ENCODE results near the gene PIP5K1C.

DNA sequence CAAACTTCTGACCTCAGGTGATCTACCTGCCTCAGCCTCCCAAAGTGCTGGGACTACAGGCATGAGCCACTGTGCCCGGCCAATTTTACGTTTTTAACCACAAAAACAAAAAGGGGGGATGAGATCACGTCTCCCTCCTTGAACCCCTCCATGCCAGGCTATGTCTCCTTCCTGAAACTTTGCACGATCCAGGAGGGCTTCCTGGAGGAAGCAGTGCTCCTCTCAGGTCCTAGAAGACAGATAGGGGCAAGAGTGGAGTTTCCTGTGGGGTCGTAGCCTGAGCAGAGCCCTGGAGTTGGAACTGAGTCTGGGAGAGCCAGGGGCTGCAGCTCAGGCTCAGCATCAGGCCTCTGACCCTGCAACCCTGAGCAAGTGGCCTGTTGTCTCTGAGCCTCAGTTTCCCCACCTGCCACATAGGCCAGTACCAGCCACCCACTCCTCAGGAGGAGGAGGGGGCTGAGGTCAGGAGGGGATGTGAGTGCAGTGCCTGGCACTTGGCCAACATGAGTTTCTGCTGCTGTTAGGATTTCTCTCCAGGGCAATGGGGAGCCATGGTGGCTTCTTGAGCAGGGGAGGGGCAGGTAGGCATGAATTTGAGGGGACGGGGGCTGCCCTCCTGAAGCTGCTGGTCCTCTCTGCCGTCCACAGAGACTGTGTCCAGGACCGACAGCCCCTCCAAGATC is 45.2 kb upstream of the PIP5K1C start:
- TF ChIP-seq, protein P1, sequence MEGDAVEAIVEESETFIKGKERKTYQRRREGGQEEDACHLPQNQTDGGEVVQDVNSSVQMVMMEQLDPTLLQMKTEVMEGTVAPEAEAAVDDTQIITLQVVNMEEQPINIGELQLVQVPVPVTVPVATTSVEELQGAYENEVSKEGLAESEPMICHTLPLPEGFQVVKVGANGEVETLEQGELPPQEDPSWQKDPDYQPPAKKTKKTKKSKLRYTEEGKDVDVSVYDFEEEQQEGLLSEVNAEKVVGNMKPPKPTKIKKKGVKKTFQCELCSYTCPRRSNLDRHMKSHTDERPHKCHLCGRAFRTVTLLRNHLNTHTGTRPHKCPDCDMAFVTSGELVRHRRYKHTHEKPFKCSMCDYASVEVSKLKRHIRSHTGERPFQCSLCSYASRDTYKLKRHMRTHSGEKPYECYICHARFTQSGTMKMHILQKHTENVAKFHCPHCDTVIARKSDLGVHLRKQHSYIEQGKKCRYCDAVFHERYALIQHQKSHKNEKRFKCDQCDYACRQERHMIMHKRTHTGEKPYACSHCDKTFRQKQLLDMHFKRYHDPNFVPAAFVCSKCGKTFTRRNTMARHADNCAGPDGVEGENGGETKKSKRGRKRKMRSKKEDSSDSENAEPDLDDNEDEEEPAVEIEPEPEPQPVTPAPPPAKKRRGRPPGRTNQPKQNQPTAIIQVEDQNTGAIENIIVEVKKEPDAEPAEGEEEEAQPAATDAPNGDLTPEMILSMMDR (IDR thresholded peaks at IDR 0.05) = no peak
- TF ChIP-seq EP300 (IDR thresholded peaks at IDR 0.05) = no peak
